Neural cell (in vitro differentiated cells): Measurements from ENCODE around the gene FCHSD2. TPM values are rescaled to one million over a fixed set of nuclear protein-coding genes. Genes with fewer than 3 reads are reported as not detected.

Source experiments
- H2AFZ ChIP-seq: fragments of 200-600, 300-800 bp; sonication (generic), shearing (Covaris generic); 2 replicates; pipeline ENCODE4 v1.6.0; 2014; ENCODE audit warnings: low read depth, mild to moderate bottlenecking, antibody characterized with exemption, low read length, moderate library complexity
- H3F3A ChIP-seq: fragments of 200-600 bp; shearing (Covaris generic); 2 replicates; pipeline ENCODE4 v1.6.1; 2016; ENCODE audit warnings: mild to moderate bottlenecking, moderate library complexity, mixed read lengths, antibody characterized with exemption, low read length; ENCODE audit not compliant: insufficient read depth, poor library complexity, severe bottlenecking
- H3K27ac ChIP-seq: fragments of 200-600, 300-800 bp; sonication (generic), shearing (Covaris generic); 2 replicates; pipeline ENCODE4 v1.5.1; 2014; ENCODE audit warnings: mild to moderate bottlenecking, low read length, moderate library complexity
- H3K27me3 ChIP-seq: fragments of 300-800, 200-600 bp; sonication (generic), shearing (Covaris generic); 2 replicates; pipeline ENCODE4 v1.6.0; 2014; ENCODE audit warnings: mild to moderate bottlenecking, low read depth, low read length, moderate library complexity; ENCODE audit not compliant: insufficient read depth
- H3K36me3 ChIP-seq: fragments of 300-800, 200-600 bp; sonication (generic), shearing (Covaris generic); 2 replicates; pipeline ENCODE4 v1.5.1; 2014; ENCODE audit warnings: mild to moderate bottlenecking, antibody characterized with exemption, low read length, moderate library complexity; ENCODE audit not compliant: insufficient read depth
- H3K4me2 ChIP-seq: fragments of 300-800, 200-600 bp; sonication (generic), shearing (Covaris generic); 2 replicates; pipeline ENCODE4 v1.6.0; 2014; ENCODE audit warnings: mild to moderate bottlenecking, low read length
- H3K4me3 ChIP-seq: fragments of 300-800, 200-600 bp; sonication (generic), shearing (Covaris generic); 2 replicates; pipeline ENCODE4 v1.5.1; 2014; ENCODE audit warnings: mild to moderate bottlenecking, low read length, moderate library complexity
- H3K79me2 ChIP-seq: fragments of 200-600 bp; shearing (Covaris generic); replicated peaks from 2 replicates; pipeline ENCODE4 v1.6.0; 2014; ENCODE audit warnings: mild to moderate bottlenecking, low read length, moderate library complexity; ENCODE audit not compliant: insufficient read depth
- H3K9ac ChIP-seq: fragments of 300-800, 200-600 bp; sonication (generic), shearing (Covaris generic); 2 replicates; pipeline ENCODE4 v1.6.1; 2016; ENCODE audit warnings: mild to moderate bottlenecking, low read length, mixed read lengths
- H3K9me2 ChIP-seq: fragments of 200-600 bp; shearing (Covaris generic); 2 replicates; pipeline ENCODE4 v1.6.1; 2016; ENCODE audit warnings: mild to moderate bottlenecking, low read length, mixed read lengths; ENCODE audit not compliant: insufficient read depth
- H3K9me3 ChIP-seq: fragments of 200-600, 300-800 bp; sonication (generic), shearing (Covaris generic); 2 replicates; pipeline ENCODE4 v1.6.1; 2016; ENCODE audit warnings: mild to moderate bottlenecking, mixed run types, low read length, moderate library complexity, mixed read lengths
- H4K20me1 ChIP-seq: fragments of 200-600 bp; shearing (Covaris generic); 2 replicates; pipeline ENCODE4 v1.6.1; 2016; ENCODE audit warnings: mild to moderate bottlenecking, mixed run types; ENCODE audit not compliant: insufficient read depth
- EP300 ChIP-seq: fragments of 450-650 bp; conservative IDR thresholded peaks from 2 replicates; pipeline ENCODE4 v1.6.1; 2014; ENCODE audit warnings: antibody characterized with exemption, mild to moderate bottlenecking, moderate library complexity; ENCODE audit not compliant: poor library complexity, severe bottlenecking
- EZH2 ChIP-seq: fragments of 200-600, 300-800 bp; shearing (Covaris generic), sonication (generic); IDR thresholded peaks from 2 replicates; pipeline ENCODE4 v1.6.1; 2014; ENCODE audit warnings: antibody characterized with exemption, low read length, borderline replicate concordance, mild to moderate bottlenecking; ENCODE audit not compliant: insufficient read depth, poor library complexity, severe bottlenecking
- MXI1 ChIP-seq: fragments of 450-650 bp; conservative IDR thresholded peaks from 2 replicates; pipeline ENCODE4 v1.6.1; 2014; ENCODE audit warnings: antibody characterized with exemption, mild to moderate bottlenecking; ENCODE audit not compliant: poor library complexity, severe bottlenecking
- POLR2AphosphoS5 ChIP-seq: IDR thresholded peaks from 2 replicates; pipeline ENCODE4 v1.6.1; 2012
- RAD21 ChIP-seq: fragments of 450-650 bp; conservative IDR thresholded peaks from 2 replicates; pipeline ENCODE4 v1.6.1; 2014; ENCODE audit warnings: antibody characterized with exemption, mild to moderate bottlenecking, moderate library complexity
- SMC3 ChIP-seq: fragments of 450-650 bp; conservative IDR thresholded peaks from 2 replicates; pipeline ENCODE4 v1.6.1; 2014; ENCODE audit warnings: antibody characterized with exemption, mild to moderate bottlenecking, moderate library complexity; ENCODE audit not compliant: poor library complexity
- TAF1 ChIP-seq: IDR thresholded peaks from 2 replicates; pipeline ENCODE4 v1.6.1; 2012; ENCODE audit warnings: low read depth
- polyA plus RNA-seq: library from polyadenylated mRNA; depleted of rRNA; stranded (reverse); fragments of >200 nt; gene quantifications from 2 replicates; pipeline ENCODE4 v1.2.3, GENCODE V29; 2014
- TF ChIP-seq, protein P1 (sequence below): fragments of 450-650 bp; IDR thresholded peaks from 2 replicates; pipeline ENCODE4 v1.5.1; 2014; ENCODE audit warnings: antibody characterized with exemption, mild to moderate bottlenecking, moderate library complexity; ENCODE audit not compliant: poor library complexity, severe bottlenecking
- TF ChIP-seq, protein P2 (sequence below): IDR thresholded peaks from 2 replicates; pipeline ENCODE4 v1.6.1; 2012; ENCODE audit warnings: borderline replicate concordance

The FCHSD2 gene
- polyA plus RNA-seq, 1 donor from 2014 or later: 40.8 TPM

DNA sequence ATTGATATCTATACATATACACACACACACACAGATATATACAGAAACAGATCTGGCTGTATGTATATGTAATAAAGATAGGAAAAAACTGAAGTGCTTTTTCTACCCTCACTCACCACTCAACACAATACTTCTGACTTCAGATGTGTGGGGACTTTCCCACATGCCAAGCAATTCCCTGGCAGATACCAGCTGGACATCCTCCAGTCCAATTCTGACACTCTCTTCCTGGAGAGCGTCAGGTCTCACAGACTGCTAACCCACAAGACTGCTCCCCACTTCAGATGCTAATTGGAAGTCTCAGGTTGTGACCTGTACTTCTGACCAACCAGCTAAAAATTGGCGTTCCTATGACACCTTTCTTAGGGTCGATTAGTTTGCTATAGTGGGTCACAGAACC, 187.3 kb downstream of the FCHSD2 start:
- TF ChIP-seq RAD21 (no peak), EZH2 (no peak), MXI1 (no peak), TAF1 (no peak), POLR2AphosphoS5 (no peak), SMC3 (no peak)
- TF ChIP-seq, protein P1, sequence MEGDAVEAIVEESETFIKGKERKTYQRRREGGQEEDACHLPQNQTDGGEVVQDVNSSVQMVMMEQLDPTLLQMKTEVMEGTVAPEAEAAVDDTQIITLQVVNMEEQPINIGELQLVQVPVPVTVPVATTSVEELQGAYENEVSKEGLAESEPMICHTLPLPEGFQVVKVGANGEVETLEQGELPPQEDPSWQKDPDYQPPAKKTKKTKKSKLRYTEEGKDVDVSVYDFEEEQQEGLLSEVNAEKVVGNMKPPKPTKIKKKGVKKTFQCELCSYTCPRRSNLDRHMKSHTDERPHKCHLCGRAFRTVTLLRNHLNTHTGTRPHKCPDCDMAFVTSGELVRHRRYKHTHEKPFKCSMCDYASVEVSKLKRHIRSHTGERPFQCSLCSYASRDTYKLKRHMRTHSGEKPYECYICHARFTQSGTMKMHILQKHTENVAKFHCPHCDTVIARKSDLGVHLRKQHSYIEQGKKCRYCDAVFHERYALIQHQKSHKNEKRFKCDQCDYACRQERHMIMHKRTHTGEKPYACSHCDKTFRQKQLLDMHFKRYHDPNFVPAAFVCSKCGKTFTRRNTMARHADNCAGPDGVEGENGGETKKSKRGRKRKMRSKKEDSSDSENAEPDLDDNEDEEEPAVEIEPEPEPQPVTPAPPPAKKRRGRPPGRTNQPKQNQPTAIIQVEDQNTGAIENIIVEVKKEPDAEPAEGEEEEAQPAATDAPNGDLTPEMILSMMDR: no peak
- TF ChIP-seq, protein P2, sequence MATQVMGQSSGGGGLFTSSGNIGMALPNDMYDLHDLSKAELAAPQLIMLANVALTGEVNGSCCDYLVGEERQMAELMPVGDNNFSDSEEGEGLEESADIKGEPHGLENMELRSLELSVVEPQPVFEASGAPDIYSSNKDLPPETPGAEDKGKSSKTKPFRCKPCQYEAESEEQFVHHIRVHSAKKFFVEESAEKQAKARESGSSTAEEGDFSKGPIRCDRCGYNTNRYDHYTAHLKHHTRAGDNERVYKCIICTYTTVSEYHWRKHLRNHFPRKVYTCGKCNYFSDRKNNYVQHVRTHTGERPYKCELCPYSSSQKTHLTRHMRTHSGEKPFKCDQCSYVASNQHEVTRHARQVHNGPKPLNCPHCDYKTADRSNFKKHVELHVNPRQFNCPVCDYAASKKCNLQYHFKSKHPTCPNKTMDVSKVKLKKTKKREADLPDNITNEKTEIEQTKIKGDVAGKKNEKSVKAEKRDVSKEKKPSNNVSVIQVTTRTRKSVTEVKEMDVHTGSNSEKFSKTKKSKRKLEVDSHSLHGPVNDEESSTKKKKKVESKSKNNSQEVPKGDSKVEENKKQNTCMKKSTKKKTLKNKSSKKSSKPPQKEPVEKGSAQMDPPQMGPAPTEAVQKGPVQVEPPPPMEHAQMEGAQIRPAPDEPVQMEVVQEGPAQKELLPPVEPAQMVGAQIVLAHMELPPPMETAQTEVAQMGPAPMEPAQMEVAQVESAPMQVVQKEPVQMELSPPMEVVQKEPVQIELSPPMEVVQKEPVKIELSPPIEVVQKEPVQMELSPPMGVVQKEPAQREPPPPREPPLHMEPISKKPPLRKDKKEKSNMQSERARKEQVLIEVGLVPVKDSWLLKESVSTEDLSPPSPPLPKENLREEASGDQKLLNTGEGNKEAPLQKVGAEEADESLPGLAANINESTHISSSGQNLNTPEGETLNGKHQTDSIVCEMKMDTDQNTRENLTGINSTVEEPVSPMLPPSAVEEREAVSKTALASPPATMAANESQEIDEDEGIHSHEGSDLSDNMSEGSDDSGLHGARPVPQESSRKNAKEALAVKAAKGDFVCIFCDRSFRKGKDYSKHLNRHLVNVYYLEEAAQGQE: no peak
- no peaks in the 10 kb centered on the region for H3K36me3 ChIP-seq
- H3K4me3 ChIP-seq: no peak overlapping the region
- H3K4me2 ChIP-seq: no peak overlapping the region
- H3K27me3 ChIP-seq: no peaks in the 10 kb centered on the region
- H4K20me1 ChIP-seq: no peaks in the 10 kb centered on the region
- no peaks in the 10 kb centered on the region for H3K9me3 ChIP-seq
- H2AFZ ChIP-seq: no peak overlapping the region
- H3K9me2 ChIP-seq: no peaks in the 10 kb centered on the region
- H3K9ac ChIP-seq: no peak overlapping the region
- no peaks in the 10 kb centered on the region for H3F3A ChIP-seq
- no peaks in the 10 kb centered on the region for H3K79me2 ChIP-seq
- H3K27ac ChIP-seq: no peak overlapping the region

DNA sequence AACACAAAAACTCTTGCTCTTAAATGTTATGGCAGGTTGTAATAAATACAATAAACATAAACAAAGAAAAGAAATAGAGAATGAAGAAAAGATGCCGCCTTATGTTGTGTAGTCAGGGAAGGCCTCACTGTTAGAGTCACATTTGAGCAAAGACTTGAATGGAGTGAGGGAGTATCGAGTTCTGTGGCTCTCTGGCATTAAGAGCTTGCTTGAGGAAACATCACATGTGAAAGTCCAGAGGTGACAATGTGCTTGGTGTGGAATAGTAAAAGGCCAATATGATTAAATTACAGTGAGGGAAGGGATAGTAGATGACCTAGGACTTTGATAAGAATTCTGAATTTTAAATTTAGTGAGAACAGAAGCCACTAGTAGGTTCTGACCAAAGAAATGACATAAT, 188.5 kb downstream of the FCHSD2 start:
- no peaks in the 10 kb centered on the region for H3F3A ChIP-seq
- TF ChIP-seq EZH2: no peak
- TF ChIP-seq MXI1: no peak
- TF ChIP-seq EP300: no peak
- H3K9me2 ChIP-seq: no peaks in the 10 kb centered on the region

DNA sequence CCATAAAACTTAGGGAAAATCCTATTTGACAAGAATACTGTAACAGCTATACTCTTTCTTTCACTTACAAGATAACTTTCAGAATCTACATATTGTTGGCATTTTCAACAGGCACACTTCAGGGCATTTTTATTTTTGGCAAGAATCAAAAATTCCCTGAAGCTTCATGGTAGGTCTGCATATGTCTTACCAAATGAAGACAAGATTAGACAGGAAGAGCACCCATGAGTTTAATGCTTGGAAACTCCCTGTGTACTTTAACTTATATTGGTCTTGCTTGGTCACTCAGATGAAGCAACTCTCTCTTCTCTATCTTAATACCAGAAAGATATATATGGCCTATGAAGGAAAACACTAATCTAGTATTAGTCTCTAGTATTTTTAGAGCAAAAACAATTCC, 190.2 kb downstream of the FCHSD2 start:
- no peaks in the 10 kb centered on the region for H3F3A ChIP-seq
- no peaks in the 10 kb centered on the region for H4K20me1 ChIP-seq
- no peak for TF ChIP-seq SMC3
- TF ChIP-seq POLR2AphosphoS5: no peak
- no peak for TF ChIP-seq EP300
- TF ChIP-seq, protein P1: no peak
- TF ChIP-seq RAD21: no peak
- TF ChIP-seq, protein P2: no peak
- TF ChIP-seq EZH2: no peak
- no peak for TF ChIP-seq MXI1
- TF ChIP-seq TAF1: no peak
- no peak overlapping the region for H3K4me3 ChIP-seq
- no peak overlapping the region for H3K9ac ChIP-seq
- no peaks in the 10 kb centered on the region for H3K79me2 ChIP-seq
- no peak overlapping the region for H2AFZ ChIP-seq
- no peaks in the 10 kb centered on the region for H3K9me2 ChIP-seq
- no peaks in the 10 kb centered on the region for H3K27me3 ChIP-seq
- no peak overlapping the region for H3K4me2 ChIP-seq
- no peaks in the 10 kb centered on the region for H3K36me3 ChIP-seq
- H3K27ac ChIP-seq: no peak overlapping the region
- no peaks in the 10 kb centered on the region for H3K9me3 ChIP-seq

More for the DNA sequence above, 188.5 kb downstream of the FCHSD2 start:
- no peaks in the 10 kb centered on the region for H3K79me2 ChIP-seq
- no peaks in the 10 kb centered on the region for H3K36me3 ChIP-seq
- no peak overlapping the region for H3K4me3 ChIP-seq
- no peaks in the 10 kb centered on the region for H4K20me1 ChIP-seq
- H3K4me2 ChIP-seq: no peak overlapping the region
- H3K27me3 ChIP-seq: no peaks in the 10 kb centered on the region
- H2AFZ ChIP-seq: no peak overlapping the region
- no peak overlapping the region for H3K9ac ChIP-seq
- no peak overlapping the region for H3K27ac ChIP-seq
- no peaks in the 10 kb centered on the region for H3K9me3 ChIP-seq
